Nephron progenitor cell (in vitro differentiated cells): ENCODE results near the gene GALNT12.

Experiments used
- DNase-seq: peaks from one replicate; pipeline ENCODE4 v3.0.0; 2021
- H3K27ac Mint-ChIP-seq: 2 replicates; pipeline ENCODE4 v1.8.0; 2021; ENCODE audit warnings: mild to moderate bottlenecking, moderate library complexity, mixed read lengths
- H3K27me3 Mint-ChIP-seq: 2 replicates; pipeline ENCODE4 v1.8.0; 2021; ENCODE audit warnings: mild to moderate bottlenecking, low read depth, mixed read lengths; ENCODE audit not compliant: poor library complexity
- H3K36me3 Mint-ChIP-seq: 2 replicates; pipeline ENCODE4 v1.8.0; 2021; ENCODE audit warnings: low read depth, mixed read lengths
- H3K4me1 Mint-ChIP-seq: 2 replicates; pipeline ENCODE4 v1.8.0; 2021; ENCODE audit warnings: mixed read lengths
- H3K4me3 Mint-ChIP-seq: 2 replicates; pipeline ENCODE4 v1.8.0; 2021; ENCODE audit warnings: mild to moderate bottlenecking, moderate library complexity, mixed read lengths
- H3K9me3 Mint-ChIP-seq: 2 replicates; pipeline ENCODE4 v1.8.0; 2021; ENCODE audit warnings: mild to moderate bottlenecking, moderate library complexity, mixed read lengths
- TF ChIP-seq, protein P1 (sequence below): fragments of 200-600 bp; sonication (generic); IDR thresholded peaks from 2 replicates; pipeline ENCODE4 v1.5.0; 2021; ENCODE audit warnings: antibody characterized with exemption

Gene GALNT12

GRCh38 chr9:98864281-98865174, 57.1 kb downstream of the GALNT12 start:
- H3K4me3 Mint-ChIP-seq, result no peak overlapping the region
- peaks cover 21% of the 10 kb centered on the region for H3K27me3 Mint-ChIP-seq
- H3K36me3 Mint-ChIP-seq, result no peaks in the 10 kb centered on the region
- H3K9me3 Mint-ChIP-seq, result peaks cover 4% of the 10 kb centered on the region
- peaks cover 14% of the 10 kb centered on the region for H3K4me1 Mint-ChIP-seq
- H3K27ac Mint-ChIP-seq, result no peak overlapping the region
- no peak for DNase-seq
- TF ChIP-seq, protein P1, sequence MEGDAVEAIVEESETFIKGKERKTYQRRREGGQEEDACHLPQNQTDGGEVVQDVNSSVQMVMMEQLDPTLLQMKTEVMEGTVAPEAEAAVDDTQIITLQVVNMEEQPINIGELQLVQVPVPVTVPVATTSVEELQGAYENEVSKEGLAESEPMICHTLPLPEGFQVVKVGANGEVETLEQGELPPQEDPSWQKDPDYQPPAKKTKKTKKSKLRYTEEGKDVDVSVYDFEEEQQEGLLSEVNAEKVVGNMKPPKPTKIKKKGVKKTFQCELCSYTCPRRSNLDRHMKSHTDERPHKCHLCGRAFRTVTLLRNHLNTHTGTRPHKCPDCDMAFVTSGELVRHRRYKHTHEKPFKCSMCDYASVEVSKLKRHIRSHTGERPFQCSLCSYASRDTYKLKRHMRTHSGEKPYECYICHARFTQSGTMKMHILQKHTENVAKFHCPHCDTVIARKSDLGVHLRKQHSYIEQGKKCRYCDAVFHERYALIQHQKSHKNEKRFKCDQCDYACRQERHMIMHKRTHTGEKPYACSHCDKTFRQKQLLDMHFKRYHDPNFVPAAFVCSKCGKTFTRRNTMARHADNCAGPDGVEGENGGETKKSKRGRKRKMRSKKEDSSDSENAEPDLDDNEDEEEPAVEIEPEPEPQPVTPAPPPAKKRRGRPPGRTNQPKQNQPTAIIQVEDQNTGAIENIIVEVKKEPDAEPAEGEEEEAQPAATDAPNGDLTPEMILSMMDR, result no peak

DNA sequence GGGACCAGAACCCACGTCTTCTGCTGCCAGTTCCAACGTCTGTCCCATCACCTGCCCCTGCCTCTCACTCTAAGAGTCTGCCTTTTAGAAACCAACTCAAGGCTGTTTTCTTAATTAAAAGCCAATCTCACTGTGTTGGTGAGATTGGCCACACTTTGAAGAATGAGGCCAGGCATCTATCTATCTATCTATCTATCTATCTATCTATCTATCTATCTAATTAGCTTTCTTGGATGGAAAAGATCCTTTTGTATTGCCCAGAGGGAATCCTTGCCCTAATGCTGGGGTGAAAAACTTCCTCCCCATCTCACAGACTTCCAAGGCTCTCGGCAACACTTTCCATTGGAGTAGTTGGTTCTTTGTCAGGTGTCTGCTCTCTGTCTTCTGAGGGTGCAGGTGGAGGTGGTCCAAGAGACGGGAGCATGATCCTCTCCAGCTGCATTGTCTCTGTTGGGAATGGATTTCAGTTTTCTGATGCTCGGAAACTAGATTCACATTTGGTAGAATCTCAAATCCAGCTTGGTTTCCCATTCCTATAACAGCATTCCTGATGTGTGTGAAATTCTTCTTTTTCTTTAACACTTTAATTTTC, 57.9 kb downstream of the GALNT12 start:
- H3K9me3 Mint-ChIP-seq, result peaks cover 4% of the 10 kb centered on the region
- no peaks in the 10 kb centered on the region for H3K36me3 Mint-ChIP-seq
- TF ChIP-seq, protein P1, result no peak
- no peak overlapping the region for H3K4me3 Mint-ChIP-seq
- H3K27me3 Mint-ChIP-seq, result peaks cover 20% of the 10 kb centered on the region
- peaks cover 14% of the 10 kb centered on the region for H3K4me1 Mint-ChIP-seq
- no peak for DNase-seq
- H3K27ac Mint-ChIP-seq, result no peak overlapping the region

DNA sequence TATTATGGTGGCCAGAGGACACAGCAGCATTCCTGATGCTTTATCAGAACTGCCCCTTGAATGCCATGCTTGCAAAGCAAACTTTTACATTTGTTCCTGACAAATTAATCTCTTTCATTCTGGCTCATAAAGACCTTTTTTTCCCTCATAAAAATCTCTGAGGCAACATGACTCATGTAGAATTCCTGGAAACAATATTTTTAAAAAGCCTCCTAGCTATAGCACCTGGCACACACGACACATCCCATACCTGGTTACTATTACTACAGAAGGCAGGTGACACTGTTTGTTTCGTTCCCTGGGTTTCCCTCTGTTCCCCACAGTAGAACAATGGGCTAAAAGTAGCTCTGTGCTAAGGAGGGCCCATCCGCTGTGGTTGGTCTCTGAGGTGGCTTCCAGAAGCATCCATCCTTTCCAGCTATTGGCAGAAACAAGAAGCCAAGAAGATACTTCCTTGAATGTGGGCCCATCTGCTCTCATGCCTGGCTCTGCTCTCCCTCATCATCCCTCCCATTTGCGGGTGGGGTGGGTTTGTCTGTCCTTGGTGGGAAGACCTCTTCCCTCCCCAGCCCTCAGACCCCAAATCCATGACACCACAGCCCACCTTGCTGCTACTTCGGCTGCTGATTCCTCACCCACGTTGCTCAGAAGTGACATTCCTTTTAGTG, 59.1 kb downstream of the GALNT12 start:
- DNase-seq, result no peak
- peaks cover 18% of the 10 kb centered on the region for H3K27me3 Mint-ChIP-seq
- TF ChIP-seq, protein P1, result no peak
- no peaks in the 10 kb centered on the region for H3K36me3 Mint-ChIP-seq
- H3K9me3 Mint-ChIP-seq, result peaks cover 8% of the 10 kb centered on the region
- no peak overlapping the region for H3K4me3 Mint-ChIP-seq
- peaks cover 14% of the 10 kb centered on the region for H3K4me1 Mint-ChIP-seq
- H3K27ac Mint-ChIP-seq, result no peak overlapping the region

DNA sequence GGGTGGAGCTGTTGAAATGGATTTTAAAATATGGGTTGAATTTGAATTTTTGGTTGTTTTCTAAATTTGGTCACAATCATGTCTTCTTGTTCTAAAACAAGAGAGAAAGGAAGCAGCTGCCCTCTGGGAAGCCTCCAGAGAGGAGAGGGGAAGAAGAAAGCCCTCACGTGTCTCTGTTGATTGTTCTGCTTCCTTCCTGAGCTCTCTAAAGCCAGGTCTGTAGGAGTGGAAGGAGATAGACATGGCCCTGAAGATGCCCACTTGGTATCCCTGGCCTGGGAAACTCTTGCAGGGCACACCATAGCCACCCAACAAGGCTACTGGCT, 59.6 kb downstream of the GALNT12 start:
- Mint-ChIP-seq H3K27me3 (peaks cover 19% of the 10 kb centered on the region), H3K4me1 (peaks cover 10% of the 10 kb centered on the region), H3K27ac (no peak overlapping the region), H3K36me3 (no peaks in the 10 kb centered on the region), H3K9me3 (peaks cover 8% of the 10 kb centered on the region), H3K4me3 (no peak overlapping the region)
- DNase-seq, result no peak
- TF ChIP-seq, protein P1, result no peak

DNA sequence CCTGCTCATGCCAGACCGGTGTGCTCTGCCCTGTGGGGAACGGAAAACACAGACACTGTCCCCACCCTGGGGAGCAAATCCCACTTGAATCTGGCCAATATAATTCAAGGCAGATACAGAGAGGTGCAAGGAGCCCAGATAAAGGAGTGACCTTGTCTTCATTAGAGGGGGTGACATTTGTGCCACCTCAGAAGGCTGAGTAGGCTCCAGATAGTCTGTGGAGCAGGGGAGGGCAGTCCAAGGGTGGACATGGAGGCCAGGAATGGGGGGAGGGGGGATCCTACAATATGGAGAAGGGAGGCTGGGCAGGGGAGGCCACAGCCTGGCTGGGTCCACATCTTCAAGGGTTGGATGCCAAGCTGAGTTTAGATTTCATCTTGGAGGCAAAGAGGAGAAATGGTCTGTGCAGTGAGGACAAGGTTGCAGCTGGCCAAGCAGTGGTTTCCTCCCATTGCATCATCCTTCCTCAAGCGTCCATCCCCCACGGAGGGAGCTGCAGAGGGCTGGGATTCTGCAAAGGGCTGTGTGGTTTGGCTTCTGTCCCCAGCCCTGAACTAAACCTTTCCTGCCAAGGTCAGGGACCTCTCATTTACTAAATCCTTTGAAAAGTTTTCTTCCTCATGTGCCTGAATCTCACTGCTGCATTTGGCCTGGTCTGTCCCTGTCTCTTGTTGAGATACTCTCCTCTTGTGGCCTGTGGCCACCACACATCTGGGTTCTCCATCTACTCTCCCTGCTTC, 60.1 kb downstream of the GALNT12 start:
- no peaks in the 10 kb centered on the region for H3K36me3 Mint-ChIP-seq
- peaks cover 7% of the 10 kb centered on the region for H3K4me1 Mint-ChIP-seq
- H3K9me3 Mint-ChIP-seq, result peaks cover 8% of the 10 kb centered on the region
- H3K4me3 Mint-ChIP-seq, result no peak overlapping the region
- H3K27me3 Mint-ChIP-seq, result peaks cover 22% of the 10 kb centered on the region
- DNase-seq, result no peak
- H3K27ac Mint-ChIP-seq, result no peak overlapping the region
- TF ChIP-seq, protein P1, result no peak
